Measurements from ENCODE around the gene MRPL33. TPM values are rescaled to one million over a fixed set of nuclear protein-coding genes. Genes with fewer than 3 reads are reported as not detected.
A peak's percentile ranks its signal among the peaks of the same experiment; 100 is the strongest.

Gene MRPL33
- total RNA-seq, 1 experiment from 2014 or later: 66.8 TPM

DNA sequence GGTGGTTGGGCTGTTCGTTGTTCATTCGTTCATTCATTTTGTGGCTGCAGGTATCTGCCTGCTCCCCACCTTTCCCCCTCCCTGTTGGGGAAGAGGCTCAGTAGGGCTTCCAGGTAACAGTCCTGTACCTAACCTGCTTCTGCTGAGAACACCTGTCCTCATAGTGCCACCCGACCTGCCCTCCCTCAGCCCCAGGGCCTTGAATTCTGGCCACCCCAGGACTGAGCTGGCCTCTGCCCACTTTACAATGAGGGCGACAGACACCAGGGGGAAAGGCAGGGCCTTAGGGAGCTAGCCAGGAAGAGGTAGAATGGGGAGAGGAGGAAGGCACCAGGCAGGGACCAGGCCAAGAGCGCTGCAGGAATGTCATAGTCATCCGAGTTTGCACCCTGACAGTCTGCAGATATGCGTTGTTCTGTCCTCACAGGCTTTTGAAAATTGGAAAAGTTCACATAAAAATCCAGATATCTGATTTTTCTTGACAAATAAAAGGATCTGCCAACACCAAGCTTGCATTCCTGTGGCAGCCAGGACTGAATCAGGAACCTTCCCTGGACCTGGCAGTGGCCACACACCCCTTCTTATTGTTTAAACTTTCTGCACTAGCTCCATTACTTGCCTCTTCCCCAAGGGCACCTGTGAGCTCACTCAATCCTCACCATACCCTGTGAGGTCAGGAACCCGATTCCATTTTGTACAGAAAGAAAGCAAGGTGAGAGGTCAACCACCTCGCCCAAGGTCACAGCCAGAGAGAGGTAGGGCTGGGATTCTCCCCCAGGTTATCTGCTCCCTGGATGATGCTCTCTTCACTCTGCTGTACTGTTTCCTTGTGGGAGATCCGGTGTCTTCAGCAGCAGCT is 35.3 kb upstream of the MRPL33 start:
- Histone ChIP-seq H2BK20ac (ENCODE audit: low read depth, low read length, poor library complexity, severe bottlenecking) (no peak overlapping the region), H4K8ac (replicated peaks; ENCODE audit: insufficient read length, low read depth, low read length) (no peak overlapping the region), H3K79me1 (ENCODE audit: insufficient read depth, low read depth, low read length, poor library complexity, severe bottlenecking) (no peaks in the 10 kb centered on the region), H4K20me1 (ENCODE audit: control insufficient read depth, insufficient read depth, insufficient read length) (no peaks in the 10 kb centered on the region), H4K91ac (ENCODE audit: insufficient read length, low read depth, low read length) (no peak overlapping the region), H3K23ac (ENCODE audit: insufficient read length, low read depth, low read length) (no peak overlapping the region), H3K4ac (ENCODE audit: low read depth, low read length) (no peak overlapping the region), H3K18ac (ENCODE audit: insufficient read length, low read depth, low read length) (peak overlapping the region; percentile 82), H2AFZ (ENCODE audit: low read length) (no peak overlapping the region), H3K23me2 (ENCODE audit: insufficient read length, low read depth, low read length, poor library complexity, severe bottlenecking) (peaks cover 10% of the 10 kb centered on the region), H3K27me3 (ENCODE audit: insufficient read depth, low read length) (no peaks in the 10 kb centered on the region), H3K56ac (ENCODE audit: insufficient read length, low read depth, low read length) (no peak overlapping the region), H2BK120ac (ENCODE audit: low read depth, low read length, poor library complexity, severe bottlenecking) (no peak overlapping the region), H2AK5ac (ENCODE audit: insufficient read length, low read length) (no peak overlapping the region), H3K9ac (ENCODE audit: extremely low read depth, insufficient read length, low read length) (no peak overlapping the region), H2BK12ac (ENCODE audit: insufficient read length, low read depth, low read length) (no peak overlapping the region), H2BK15ac (ENCODE audit: low read depth, low read length) (no peak overlapping the region), H3K27ac (ENCODE audit: insufficient read length, low read depth, low read length) (no peak overlapping the region), H2BK5ac (ENCODE audit: insufficient read length, low read length) (no peak overlapping the region), H4K5ac (ENCODE audit: insufficient read length, low read depth, low read length) (no peak overlapping the region), H3K9me3 (ENCODE audit: control insufficient read depth, low read depth, low read length) (no peaks in the 10 kb centered on the region), H3K14ac (ENCODE audit: insufficient read depth, low read length) (peak overlapping the region; percentile 14; the same call in 1 of the 2 replicates), H3K4me1 (ENCODE audit: insufficient read depth, low read length) (no peaks in the 10 kb centered on the region), H3K4me2 (ENCODE audit: insufficient read depth, insufficient read length, low read length) (peak overlapping the region; percentile 6), H3T11ph (ENCODE audit: low read length) (no peak overlapping the region), H3K79me2 (ENCODE audit: insufficient read depth, low read length) (no peaks in the 10 kb centered on the region)
- TF ChIP-seq, protein P1, sequence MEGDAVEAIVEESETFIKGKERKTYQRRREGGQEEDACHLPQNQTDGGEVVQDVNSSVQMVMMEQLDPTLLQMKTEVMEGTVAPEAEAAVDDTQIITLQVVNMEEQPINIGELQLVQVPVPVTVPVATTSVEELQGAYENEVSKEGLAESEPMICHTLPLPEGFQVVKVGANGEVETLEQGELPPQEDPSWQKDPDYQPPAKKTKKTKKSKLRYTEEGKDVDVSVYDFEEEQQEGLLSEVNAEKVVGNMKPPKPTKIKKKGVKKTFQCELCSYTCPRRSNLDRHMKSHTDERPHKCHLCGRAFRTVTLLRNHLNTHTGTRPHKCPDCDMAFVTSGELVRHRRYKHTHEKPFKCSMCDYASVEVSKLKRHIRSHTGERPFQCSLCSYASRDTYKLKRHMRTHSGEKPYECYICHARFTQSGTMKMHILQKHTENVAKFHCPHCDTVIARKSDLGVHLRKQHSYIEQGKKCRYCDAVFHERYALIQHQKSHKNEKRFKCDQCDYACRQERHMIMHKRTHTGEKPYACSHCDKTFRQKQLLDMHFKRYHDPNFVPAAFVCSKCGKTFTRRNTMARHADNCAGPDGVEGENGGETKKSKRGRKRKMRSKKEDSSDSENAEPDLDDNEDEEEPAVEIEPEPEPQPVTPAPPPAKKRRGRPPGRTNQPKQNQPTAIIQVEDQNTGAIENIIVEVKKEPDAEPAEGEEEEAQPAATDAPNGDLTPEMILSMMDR (conservative IDR thresholded peaks at IDR 0.05): no peak
- Mint-ChIP-seq H3K36me3 (ENCODE audit: insufficient read depth in 1 of 3, low read depth in 3 of 3) (peaks cover 0 to 11% (median 0%) of the 10 kb centered on the region in 3 experiments; a peak in 1 of 7 replicates), H3K27me3 (ENCODE audit: low read depth) (no peaks in the 10 kb centered on the region), H3K9me3 (peaks cover 11% of the 10 kb centered on the region in 2 experiments), H3K4me3 (peak overlapping the region; percentile 57 to 62), H3K4me1 (peaks cover 13 to 14% of the 10 kb centered on the region in 2 experiments), H3K27ac (no peak overlapping the region; a peak in 2 of 7 replicates)
- WGBS (ENCODE audit: extremely low coverage, insufficient read length, low lambda C conversion rate): no CpG with 5 or more reads among the region's 10 CpGs
- DNase-seq: no peak

Measured in H9 (cell line).